ENCODE measurements around the gene PPP2R1A.

- TF ChIP-seq CTCF (IDR thresholded peaks at IDR 0.05) (no peak), EP300 (IDR thresholded peaks at IDR 0.05) (no peak), POLR2A (IDR thresholded peaks at IDR 0.05) (no peak)
Observed at GRCh38 chr19:52171321-52172169, 18.3 kb upstream of the PPP2R1A start, which contains the start of gene ZNF836.
